Aorta (tissue), 5 donors: Measurements from ENCODE around the gene GSK3B. TPM values are rescaled to one million over a fixed set of nuclear protein-coding genes. Genes with fewer than 3 reads are reported as not detected.

ENCODE experiments used
- ATAC-seq: fragments of 200-7000 bp; cut with Tn5 transposase; one replicate; pipeline ENCODE4 v1.9.1; 2022; ENCODE audit warnings: moderate library complexity; ENCODE audit not compliant: low FRiP score
- DNase-seq, 2 donors: peaks; one replicate each; pipeline ENCODE4 v3.0.0-alpha.2; 2020
- H3K27ac ChIP-seq, 2 donors: one replicate each; pipeline ENCODE4 v1.5.1; 2013; ENCODE audit warnings: low read length in 2 of 2, mild to moderate bottlenecking in 2 of 2, moderate library complexity in 2 of 2, control low read depth in 1 of 2, inconsistent platforms in 1 of 2, low read depth in 1 of 2
- H3K27me3 ChIP-seq, 2 donors: one replicate each; pipeline ENCODE4 v1.6.1; 2013; ENCODE audit warnings: control low read depth in 1 of 2, low read length in 1 of 2, mild to moderate bottlenecking in 1 of 2, moderate library complexity in 1 of 2; ENCODE audit not compliant: insufficient read depth in 2 of 2, control insufficient read depth in 1 of 2
- H3K36me3 ChIP-seq, 2 donors: one replicate each; pipeline ENCODE4 v1.6.1; 2013; ENCODE audit warnings: control low read depth in 1 of 2, low read length in 1 of 2, mild to moderate bottlenecking in 1 of 2; ENCODE audit not compliant: insufficient read depth in 2 of 2, control insufficient read depth in 1 of 2
- H3K4me1 ChIP-seq, 2 donors: one replicate each; pipeline ENCODE4 v1.6.1; 2013; ENCODE audit warnings: low read length in 2 of 2, control low read depth in 1 of 2, mild to moderate bottlenecking in 1 of 2, moderate library complexity in 1 of 2; ENCODE audit not compliant: insufficient read depth in 2 of 2, control insufficient read depth in 1 of 2
- H3K4me3 ChIP-seq, 2 donors: one replicate each; pipeline ENCODE4 v1.5.1; 2013; ENCODE audit warnings: low read length in 2 of 2, control low read depth in 1 of 2, mild to moderate bottlenecking in 1 of 2
- H3K9me3 ChIP-seq: one replicate; pipeline ENCODE4 v1.6.1; 2013; ENCODE audit warnings: mild to moderate bottlenecking, low read length; ENCODE audit not compliant: control insufficient read depth
- WGBS, 2 donors: extraction: QIAGEN DNeasy Blood & Tissue Kit; methylation state at CpG; one replicate each; pipeline ENCODE4 v1.1.7; 2013; 5-methylcytosine and 5-hydroxymethylcytosine counted together
- intact Hi-C, 2 donors: fragments of 100-400 bp; cut with DNase I; formaldehyde crosslinking; loops; one replicate each; pipeline versions ENCODE4 v1.14.2 to v1.15.0; 2022
- polyA plus RNA-seq, 2 donors: library from polyadenylated mRNA; stranded (reverse); fragments of 200-250 nt; gene quantifications; one replicate each; pipeline ENCODE4 v1.2.3, GENCODE V29; 2013
- total RNA-seq, 2 donors: library from RNA; stranded (reverse); fragmentation: NEBNext Ultra II Directional; extraction: Animal tissue kit (Norgen Biotek cat#: 25700); gene quantifications; one replicate each; pipeline ENCODE4 v1.2.1, GENCODE V29; 2021
- donor health status: healthy with polysubstance abuse.
- donor health status: Bipolar disorder and iron deficiency.
- donor health status: DM: no; HTN: no; CAD: no.
- donor health status: DM: no; HTN: no; CAD: no.
- donor health status: DM: yes; HTN: yes; CAD: no.

GSK3B gene
- total and polyA plus RNA-seq, 4 donors: 4.5 to 37.8 (median 19.9) TPM

DNA sequence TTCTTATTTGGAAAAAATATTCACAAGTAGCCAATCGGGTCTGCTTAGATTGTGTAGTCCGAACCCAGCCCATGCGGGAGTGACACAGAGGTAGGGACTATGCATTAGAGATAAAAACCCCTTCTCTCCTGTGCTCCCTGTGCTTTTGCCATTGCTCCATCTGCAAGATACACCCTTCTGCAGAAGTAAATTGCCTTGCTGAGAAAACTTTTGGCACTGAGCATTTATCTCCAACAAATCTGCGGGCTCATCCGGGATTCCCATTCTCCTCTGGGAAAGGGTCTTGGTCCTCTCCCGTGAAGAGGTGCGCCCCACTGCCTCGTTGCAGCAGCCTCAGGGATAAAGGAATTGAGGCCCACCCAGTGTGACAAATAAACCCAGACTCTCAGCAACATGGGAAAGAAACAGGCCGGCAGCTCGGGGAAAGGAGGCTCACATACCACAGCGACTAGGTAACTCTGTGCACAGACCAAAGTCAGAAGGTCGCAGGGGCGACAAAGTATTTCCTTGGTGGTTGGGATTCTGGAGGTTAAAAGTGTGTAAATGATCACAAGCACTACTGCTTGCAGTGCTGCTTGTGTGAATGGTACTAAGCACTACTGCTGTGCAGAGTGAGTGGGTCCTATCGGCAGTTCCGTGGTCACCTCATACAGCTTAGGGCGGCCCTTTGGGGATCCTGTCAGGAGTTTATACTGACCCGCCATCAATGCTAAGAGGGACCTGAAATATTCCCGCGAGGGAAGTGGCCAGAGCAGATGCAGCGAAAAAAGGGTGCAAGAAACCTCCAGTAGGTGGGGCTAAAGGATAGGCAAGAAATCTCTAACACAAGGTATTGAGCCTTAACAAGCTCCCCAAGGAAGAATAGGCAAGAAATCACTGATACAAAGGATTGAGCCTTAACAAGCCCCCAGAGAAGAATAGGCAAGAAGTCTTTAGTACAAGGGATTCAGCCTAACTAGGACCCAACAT, 54.3 kb downstream of the GSK3B start:
- intact Hi-C loops: no loop called here

DNA sequence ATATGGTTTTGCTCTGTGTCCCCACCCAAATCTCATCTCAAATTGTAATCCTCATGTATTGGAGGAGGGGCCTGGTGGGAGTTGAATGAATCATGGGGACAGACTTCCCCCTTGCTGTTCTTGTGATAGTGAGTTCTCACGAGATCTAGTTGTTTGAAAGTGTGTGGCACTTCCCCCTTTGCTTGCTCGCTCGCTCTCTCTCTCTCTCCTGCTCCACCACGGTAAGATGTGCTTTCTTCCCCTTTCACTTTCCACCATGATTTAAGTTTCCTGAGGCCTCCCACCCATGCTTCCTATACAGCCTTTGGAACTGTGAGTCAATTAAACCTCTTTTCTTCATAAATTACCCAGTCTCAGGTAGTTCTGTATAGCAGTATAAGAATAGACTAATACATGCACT, 60.7 kb downstream of the GSK3B start:
- H3K36me3 ChIP-seq: no peaks in the 10 kb centered on the region
- H3K27me3 ChIP-seq: no peaks in the 10 kb centered on the region
- DNase-seq (no peak), ATAC-seq (no peak)
- 81 to 94% methylated on average over 4 of the region's 4 CpGs for WGBS, 2 donors
- no peaks in the 10 kb centered on the region for H3K9me3 ChIP-seq
- H3K27ac ChIP-seq: no peak overlapping the region
- H3K4me1 ChIP-seq: no peaks in the 10 kb centered on the region
- H3K4me3 ChIP-seq: no peak overlapping the region
- intact Hi-C loops: no loop called here

More for the DNA sequence above, 54.3 kb downstream of the GSK3B start:
- WGBS, 2 donors: 97% methylated on average over 20 of the region's 20 CpGs
- Histone ChIP-seq H3K4me1 (no peaks in the 10 kb centered on the region), H3K27me3 (no peaks in the 10 kb centered on the region), H3K9me3 (peaks cover 12% of the 10 kb centered on the region), H3K4me3 (no peak overlapping the region), H3K27ac (no peak overlapping the region), H3K36me3 (no peaks in the 10 kb centered on the region)
- ATAC-seq: no peak
- DNase-seq: no peak

- Histone ChIP-seq H3K4me1 (no peaks in the 10 kb centered on the region), H3K27me3 (no peaks in the 10 kb centered on the region), H3K27ac (no peak overlapping the region), H3K36me3 (no peaks in the 10 kb centered on the region), H3K4me3 (no peak overlapping the region), H3K9me3 (no peaks in the 10 kb centered on the region)
- DNase-seq (no peak), ATAC-seq (no peak)
- intact Hi-C loops: no loop called here
Observed at GRCh38 chr3:120031561-120031960, 62.7 kb downstream of the GSK3B start.

- Histone ChIP-seq H3K4me1 (no peaks in the 10 kb centered on the region), H3K4me3 (no peak overlapping the region), H3K27me3 (no peaks in the 10 kb centered on the region), H3K36me3 (no peaks in the 10 kb centered on the region), H3K9me3 (no peaks in the 10 kb centered on the region), H3K27ac (no peak overlapping the region)
- DNase-seq (no peak), ATAC-seq (no peak)
- intact Hi-C loops: no loop called here
- WGBS, 2 donors: 95 to 97% methylated on average over 1 of the region's 1 CpG
Observed at GRCh38 chr3:120029749-120030148, 64.5 kb downstream of the GSK3B start.

GRCh38 chr3:120028271-120029047, 65.8 kb downstream of the GSK3B start:
- Histone ChIP-seq H3K9me3 (no peaks in the 10 kb centered on the region), H3K4me3 (no peak overlapping the region), H3K36me3 (no peaks in the 10 kb centered on the region), H3K27me3 (no peaks in the 10 kb centered on the region), H3K4me1 (no peaks in the 10 kb centered on the region), H3K27ac (no peak overlapping the region)
- DNase-seq (no peak), ATAC-seq (no peak)
- WGBS, 2 donors: 92 to 93% methylated on average over 13 of the region's 13 CpGs
- intact Hi-C loops: no loop called here

DNA sequence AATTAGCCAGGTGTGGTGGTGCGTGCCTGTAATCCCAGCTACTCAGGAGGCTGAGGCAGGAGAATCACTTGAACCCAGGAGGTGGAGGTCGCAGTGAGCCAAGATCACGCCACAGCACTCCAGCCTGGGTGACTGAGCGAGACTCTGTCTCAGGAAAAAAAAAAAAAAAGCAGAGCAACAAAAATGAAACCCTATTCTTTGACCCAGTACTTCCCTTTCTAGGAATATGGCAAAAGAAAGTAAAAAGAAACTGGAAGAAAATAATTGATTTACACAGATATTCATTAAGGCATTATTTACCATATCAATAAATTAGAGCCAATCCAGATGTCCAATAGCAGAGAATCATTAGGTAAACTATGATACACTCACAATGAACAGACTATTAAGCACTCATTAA, 67.0 kb downstream of the GSK3B start:
- WGBS, 2 donors: 93 to 97% methylated on average over 4 of the region's 4 CpGs
- H3K4me1 ChIP-seq: no peaks in the 10 kb centered on the region
- no peak for ATAC-seq

DNA sequence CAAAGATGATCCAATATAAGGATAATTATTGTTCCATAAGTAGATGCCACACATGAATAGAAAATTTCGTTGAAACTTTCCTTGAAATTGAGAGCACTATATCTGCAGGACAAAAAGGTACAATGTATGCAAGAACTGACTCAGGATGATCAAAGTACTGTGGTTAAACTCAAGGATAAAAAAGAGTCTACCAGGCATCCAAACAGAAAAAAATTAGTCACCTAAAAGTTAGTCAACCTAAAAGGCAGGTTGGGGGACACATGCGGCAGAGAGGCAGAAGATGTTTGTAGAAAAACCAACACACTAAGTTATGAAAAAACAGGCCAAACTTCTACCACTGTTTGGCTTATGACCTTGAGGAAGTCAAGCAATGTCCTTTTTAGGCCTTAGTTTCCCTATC, 68.7 kb downstream of the GSK3B start:
- WGBS, 2 donors: 91 to 96% methylated on average over 2 of the region's 2 CpGs
- intact Hi-C loops: no loop called here
- H3K4me3 ChIP-seq: no peak overlapping the region
- H3K27ac ChIP-seq: no peak overlapping the region
- H3K9me3 ChIP-seq: no peaks in the 10 kb centered on the region
- ATAC-seq (no peak), DNase-seq (no peak)
- H3K27me3 ChIP-seq: no peaks in the 10 kb centered on the region
- H3K36me3 ChIP-seq: no peaks in the 10 kb centered on the region
- H3K4me1 ChIP-seq: no peaks in the 10 kb centered on the region

More for the DNA sequence above, 67.0 kb downstream of the GSK3B start:
- Histone ChIP-seq H3K27me3 (no peaks in the 10 kb centered on the region), H3K27ac (no peak overlapping the region), H3K4me3 (no peak overlapping the region), H3K36me3 (no peaks in the 10 kb centered on the region), H3K9me3 (no peaks in the 10 kb centered on the region)
- intact Hi-C loops: no loop called here
- DNase-seq: no peak

- 99 to 100% methylated on average over 1 of the region's 1 CpG for WGBS, 2 donors
- Histone ChIP-seq H3K27ac (no peak overlapping the region), H3K9me3 (no peaks in the 10 kb centered on the region), H3K4me1 (no peaks in the 10 kb centered on the region), H3K4me3 (no peak overlapping the region), H3K36me3 (no peaks in the 10 kb centered on the region), H3K27me3 (no peaks in the 10 kb centered on the region)
- no peak for ATAC-seq
- intact Hi-C loops: no loop called here
- no peak for DNase-seq
Observed at GRCh38 chr3:120024103-120024502, 70.1 kb downstream of the GSK3B start.
